Raji (cell line): ENCODE results near the gene EPHA4.

Experiments
- POLR2A ChIP-seq: IDR thresholded peaks from 2 replicates; pipeline ENCODE4 v1.6.1; 2011; ENCODE audit warnings: low read depth, low read length, control low read depth; ENCODE audit not compliant: insufficient read depth

The EPHA4 gene

GRCh38 chr2:221559991-221560390 is 12.1 kb downstream of the EPHA4 start:
- TF ChIP-seq POLR2A = no peak

- TF ChIP-seq POLR2A = no peak
Measured at GRCh38 chr2:221558107-221558506, 14.0 kb downstream of the EPHA4 start.

- no peak for TF ChIP-seq POLR2A
Measured at GRCh38 chr2:221555494-221555846, 16.6 kb downstream of the EPHA4 start.

- no peak for TF ChIP-seq POLR2A
Measured at GRCh38 chr2:221554769-221555493, 17.2 kb downstream of the EPHA4 start.

GRCh38 chr2:221553333-221553732 is 18.8 kb downstream of the EPHA4 start:
- no peak for TF ChIP-seq POLR2A

- no peak for TF ChIP-seq POLR2A
Measured at GRCh38 chr2:221552291-221552690, 19.8 kb downstream of the EPHA4 start.

- TF ChIP-seq POLR2A = no peak
Measured at GRCh38 chr2:221551864-221552263, 20.2 kb downstream of the EPHA4 start.

GRCh38 chr2:221549143-221549542 is 23.0 kb downstream of the EPHA4 start:
- TF ChIP-seq POLR2A = no peak

GRCh38 chr2:221546505-221547225 is 25.4 kb downstream of the EPHA4 start:
- no peak for TF ChIP-seq POLR2A

GRCh38 chr2:221541131-221541735 is 30.9 kb downstream of the EPHA4 start:
- no peak for TF ChIP-seq POLR2A

GRCh38 chr2:221539246-221539645 is 32.9 kb downstream of the EPHA4 start:
- no peak for TF ChIP-seq POLR2A

GRCh38 chr2:221535824-221536223 is 36.3 kb downstream of the EPHA4 start:
- no peak for TF ChIP-seq POLR2A

GRCh38 chr2:221533299-221533698 is 38.8 kb downstream of the EPHA4 start:
- TF ChIP-seq POLR2A = no peak

GRCh38 chr2:221532641-221533040 is 39.5 kb downstream of the EPHA4 start:
- TF ChIP-seq POLR2A = no peak

- no peak for TF ChIP-seq POLR2A
Measured at GRCh38 chr2:221530653-221531037, 41.5 kb downstream of the EPHA4 start.
